HG03432 (cell line): ENCODE results near the gene PGPEP1.

Source experiments
- ATAC-seq: cut with Tn5 transposase; IDR thresholded peaks from one replicate; pipeline ENCODE4 v1.9.1; 2021; ENCODE audit warnings: mild to moderate bottlenecking, moderate library complexity; ENCODE audit not compliant: unreplicated experiment

The PGPEP1 gene, protein sequence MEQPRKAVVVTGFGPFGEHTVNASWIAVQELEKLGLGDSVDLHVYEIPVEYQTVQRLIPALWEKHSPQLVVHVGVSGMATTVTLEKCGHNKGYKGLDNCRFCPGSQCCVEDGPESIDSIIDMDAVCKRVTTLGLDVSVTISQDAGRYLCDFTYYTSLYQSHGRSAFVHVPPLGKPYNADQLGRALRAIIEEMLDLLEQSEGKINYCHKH

DNA sequence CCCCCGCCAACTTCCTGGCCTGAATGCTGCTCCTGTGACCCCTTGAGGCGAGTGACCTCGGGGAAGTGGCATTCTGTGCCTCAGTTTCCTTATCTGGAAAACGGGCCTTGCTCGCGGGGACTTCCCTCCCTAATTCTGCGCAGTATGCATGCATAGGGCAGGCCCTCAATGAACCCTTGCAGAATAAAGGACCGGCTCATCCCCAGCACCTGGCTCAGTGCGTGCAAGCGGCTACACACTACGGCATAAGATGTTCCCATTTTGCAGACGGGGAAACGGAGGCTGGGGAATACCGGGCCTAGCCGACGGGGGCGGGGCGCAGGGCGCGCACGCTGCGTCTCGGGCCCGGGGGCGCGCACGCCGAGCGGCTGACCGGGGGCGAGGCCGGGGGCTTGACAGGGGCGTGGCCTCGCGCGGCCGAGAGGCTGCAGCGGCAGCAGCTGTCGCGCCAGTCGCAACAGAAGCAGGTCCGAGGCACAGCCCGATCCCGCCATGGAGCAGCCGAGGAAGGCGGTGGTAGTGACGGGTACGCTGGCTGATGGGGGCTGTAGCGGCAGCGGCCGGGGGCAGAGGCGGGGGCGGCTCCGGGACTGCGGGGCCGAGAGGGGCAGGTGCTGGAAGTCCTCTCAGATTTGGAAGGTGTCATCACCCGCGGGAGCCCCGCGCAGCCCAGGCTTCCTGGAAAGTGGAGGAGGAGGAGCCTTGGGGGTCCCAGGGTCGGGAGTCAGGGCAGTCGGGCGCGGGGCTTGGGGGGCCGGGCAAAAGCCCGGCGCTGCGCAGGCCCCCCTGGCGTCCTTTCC, at the start of gene PGPEP1:
Gene PGPEP1 (plus strand): TSS at position 409 of the 800 bp plus-strand sequence. CDS start 84 bp downstream, at position 493.
- ATAC-seq: peak; percentile 64

DNA sequence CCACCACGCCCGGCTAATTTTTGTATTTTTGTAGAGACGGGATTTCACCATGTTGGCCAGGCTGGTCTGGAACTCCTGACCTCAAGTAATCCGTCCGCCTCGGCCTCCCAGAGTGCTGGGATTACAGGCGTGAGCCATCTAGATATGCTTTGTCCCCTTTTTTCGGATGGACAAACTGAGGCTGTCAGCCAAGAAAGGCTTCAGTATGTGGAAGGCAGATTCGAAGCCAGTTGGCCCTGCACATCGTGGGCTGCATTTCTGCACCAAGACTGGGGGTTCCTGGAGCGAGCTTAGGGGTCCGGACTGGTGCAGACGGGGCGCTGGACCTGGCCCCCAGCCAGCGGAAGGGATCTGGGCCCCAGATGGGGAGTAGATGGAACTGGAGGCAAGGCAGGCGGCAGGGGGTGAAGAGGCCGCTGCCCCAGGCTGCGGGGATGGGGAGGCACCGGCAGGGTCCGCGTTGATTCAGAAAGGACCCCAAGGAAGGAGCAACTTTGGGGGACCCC, 49.3 kb upstream of the PGPEP1 start:
- ATAC-seq: no peak

DNA sequence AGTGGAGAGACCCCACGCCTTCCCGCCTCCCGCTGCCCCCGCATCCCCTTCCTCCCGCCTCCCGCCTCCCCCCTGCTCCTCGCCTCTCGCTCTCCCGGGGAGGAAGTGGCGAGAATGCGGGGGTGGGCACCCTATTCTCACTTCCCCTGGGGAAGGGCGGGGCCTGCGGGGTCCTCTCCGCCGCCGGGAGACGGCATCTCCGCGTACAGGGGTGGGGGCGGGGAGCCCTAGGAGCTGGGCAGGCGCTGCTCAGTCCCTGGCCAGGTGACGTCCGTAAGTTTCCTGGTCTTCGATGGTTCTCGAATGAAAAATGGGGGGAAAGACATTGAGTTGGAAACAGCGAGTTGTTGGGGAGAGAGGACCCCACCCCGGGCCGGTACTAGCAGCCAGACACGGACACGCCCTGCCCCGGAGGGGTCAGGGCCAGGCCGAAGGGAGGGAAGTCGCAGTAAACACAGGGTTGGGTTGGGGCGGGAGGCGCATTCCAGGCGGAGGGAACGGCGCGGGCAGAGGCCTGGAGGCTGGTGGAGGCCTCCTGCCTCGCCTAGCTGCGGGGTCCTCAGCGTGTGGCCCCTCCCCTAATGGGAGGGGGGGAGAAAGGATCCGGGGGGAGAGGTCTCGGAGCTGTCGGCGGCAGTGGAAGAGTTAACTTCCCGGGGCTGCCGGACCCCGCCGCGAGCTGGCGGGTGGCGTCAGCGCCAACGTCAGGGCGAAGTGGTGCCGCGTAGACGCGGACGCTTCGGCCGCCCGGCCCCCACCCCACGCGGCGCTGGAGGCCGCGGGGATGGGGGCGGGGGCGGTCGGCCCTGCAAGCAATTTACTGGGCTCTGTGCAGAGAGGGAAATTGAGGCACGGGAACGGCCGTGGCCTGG, 48.6 kb upstream of the PGPEP1 start:
- ATAC-seq: peak; percentile 51

DNA sequence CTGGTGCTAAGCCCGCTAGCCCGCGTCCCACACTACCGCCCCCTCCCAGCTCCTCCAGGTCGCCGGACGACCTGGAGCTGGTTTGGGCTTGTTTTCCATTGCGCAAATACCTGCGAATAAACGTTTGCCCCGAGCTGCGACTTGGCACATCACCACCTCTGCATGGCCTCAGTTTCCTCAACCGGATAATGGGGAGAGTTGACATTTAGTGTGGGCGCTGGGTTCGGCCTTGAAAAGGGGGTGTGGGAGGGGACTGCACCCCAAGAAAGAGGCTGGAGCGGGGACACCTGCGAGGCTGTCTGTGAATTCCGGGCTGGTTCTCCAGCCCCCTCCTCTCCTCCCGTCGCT, 48.0 kb upstream of the PGPEP1 start:
- ATAC-seq: no peak

DNA sequence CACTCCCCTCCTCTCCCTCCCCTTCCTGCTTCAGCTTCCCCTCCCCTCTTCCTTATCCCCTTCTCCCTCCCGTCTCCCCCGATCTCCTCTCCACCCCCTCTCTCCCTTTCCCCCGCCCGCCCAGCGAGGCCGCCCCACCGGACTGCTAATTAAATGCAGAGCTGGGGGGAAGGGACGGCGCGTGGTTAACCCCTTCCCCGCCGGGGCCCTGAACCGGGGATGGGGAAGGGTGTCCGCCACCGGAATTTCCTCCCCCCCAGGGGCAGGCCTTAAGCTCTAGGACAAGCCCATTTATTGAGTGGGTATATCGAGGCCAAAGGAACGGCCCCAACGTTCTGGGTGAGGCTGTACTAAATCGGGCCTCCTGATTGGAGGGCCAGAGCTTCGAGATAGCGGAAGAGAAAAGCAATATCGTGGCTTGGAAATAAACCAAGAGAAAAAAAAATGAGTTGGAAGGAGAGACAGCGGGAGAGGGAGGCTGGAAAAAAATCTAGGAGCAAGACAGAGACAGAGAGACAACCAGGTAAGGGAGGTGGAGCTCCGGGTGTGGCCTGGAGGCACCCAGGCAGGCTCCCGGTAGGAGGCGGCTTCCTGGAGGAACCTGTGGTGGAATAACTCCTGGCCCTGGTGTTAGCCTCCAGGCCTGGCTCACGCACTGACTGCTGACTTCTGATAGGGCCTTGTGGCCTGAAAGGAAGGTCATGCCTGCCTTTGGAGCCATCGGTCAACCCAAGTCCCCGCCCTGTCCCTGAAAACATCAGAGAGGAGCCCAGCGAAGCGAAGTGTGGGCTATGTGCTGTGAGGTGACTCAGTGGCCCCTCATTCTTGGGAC, 47.4 kb upstream of the PGPEP1 start:
- ATAC-seq: no peak

DNA sequence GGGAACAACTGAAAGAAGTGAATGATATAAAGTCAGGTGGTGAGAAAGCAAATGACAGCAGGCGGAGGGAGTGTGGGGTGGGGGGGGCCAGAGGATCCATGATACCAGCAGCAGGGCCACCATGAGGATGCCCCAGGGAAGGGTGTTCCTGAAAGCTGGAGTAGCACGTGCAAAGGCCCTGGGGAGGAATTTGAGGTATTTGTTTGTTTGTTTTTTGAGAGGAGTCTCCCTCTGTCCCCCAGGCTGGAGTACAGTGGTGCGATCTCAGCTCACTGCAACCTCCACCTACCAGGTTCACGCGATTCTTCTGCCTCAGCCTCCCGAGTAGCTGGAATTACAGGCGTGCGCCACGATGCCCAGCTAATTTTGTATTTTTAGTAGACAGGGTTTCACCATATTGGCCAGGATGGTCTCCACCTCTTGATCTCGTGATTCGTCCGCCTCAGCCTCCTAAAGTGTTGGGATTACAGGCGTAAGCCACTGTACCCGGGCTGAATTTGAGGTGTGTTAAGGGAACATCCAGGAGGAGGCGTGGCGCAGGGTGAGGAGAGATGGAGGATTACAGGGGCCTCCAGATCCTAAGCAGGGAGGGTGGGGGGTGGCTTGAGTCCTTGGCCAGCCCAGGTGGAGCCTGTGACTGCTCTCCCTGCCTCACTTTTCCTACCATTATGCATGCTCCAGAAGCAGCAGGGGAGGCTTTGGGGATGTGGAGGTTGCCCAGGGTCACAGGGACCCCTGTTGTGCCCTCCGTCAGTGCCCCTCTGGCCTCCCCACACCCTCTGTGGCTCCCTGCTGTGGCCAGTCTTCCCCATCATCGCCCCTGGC, 46.5 kb upstream of the PGPEP1 start:
- no peak for ATAC-seq

DNA sequence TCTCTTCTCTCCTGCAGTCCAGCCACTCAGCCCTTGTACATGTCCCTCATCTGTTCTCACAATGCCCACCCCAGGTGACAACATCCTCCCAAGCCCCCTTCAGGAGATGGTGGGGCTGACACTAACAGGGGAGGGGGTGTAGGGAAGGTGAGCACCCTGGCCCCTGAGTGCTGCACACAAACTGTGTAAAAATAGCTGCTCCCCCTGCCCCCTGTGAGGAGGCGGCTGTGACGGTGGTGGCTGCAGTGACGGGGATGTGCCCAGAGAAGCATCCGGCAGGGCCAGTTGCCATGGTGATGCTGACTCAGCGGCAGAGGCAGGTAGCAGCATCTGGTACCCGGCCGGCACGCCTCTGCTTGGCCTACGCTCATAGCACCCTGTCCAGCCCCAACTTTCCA, 45.9 kb upstream of the PGPEP1 start:
- ATAC-seq: no peak

DNA sequence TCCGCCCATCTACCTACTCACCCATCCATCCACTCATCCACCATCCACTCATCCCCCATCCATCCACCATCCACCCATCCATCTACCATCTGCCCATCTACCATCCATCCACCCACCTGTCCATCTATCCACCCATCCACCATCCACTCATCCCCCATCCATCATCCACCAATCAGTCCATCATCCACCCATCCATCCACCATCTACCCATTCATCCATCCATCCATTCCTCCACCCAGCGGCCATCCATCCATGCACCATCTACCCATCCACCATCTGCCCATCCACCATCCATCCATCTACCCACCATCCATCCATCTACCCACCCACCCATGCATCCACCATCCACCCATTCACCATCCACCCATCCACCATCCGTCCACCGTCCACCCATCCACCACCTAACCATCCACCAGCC, 45.4 kb upstream of the PGPEP1 start:
- no peak for ATAC-seq

DNA sequence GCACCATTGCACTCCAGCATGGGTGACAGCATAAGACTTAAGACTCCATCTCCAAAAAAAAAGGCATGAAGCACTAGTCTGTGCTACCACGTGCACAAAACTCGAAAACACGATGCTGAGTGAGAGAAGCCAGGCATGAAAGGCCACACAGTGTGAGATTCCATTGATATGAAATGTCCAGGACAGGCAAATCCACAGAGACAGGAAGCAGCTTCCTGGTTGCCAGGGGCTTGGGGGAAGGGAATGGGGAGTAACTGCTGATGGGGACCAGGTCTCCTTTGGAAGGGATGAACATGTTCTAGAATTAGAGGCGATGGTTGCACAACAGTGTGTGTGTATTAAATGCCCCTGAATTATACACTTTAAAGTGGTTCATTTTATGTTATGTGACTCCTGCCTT, 43.1 kb upstream of the PGPEP1 start:
- ATAC-seq: no peak

DNA sequence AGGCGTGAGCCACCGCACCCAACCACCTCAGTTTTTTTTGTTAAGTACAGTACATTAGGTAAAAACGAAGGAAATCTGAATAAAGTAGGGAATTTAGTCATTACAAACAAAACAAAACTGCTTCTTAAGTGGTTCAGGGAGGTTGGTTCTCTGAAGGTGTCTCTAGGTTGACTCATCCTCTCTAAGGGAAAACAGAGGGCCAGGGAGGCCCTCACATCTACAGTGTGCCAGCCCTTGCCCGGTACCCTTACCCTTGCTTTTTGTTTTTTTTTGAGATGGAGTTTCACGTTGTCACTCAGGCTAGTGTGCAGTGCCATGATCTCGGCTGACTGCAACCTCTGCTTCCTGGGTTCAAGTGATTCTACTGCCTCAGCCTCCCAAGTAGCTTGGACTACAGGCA, 41.8 kb upstream of the PGPEP1 start:
- ATAC-seq: no peak

DNA sequence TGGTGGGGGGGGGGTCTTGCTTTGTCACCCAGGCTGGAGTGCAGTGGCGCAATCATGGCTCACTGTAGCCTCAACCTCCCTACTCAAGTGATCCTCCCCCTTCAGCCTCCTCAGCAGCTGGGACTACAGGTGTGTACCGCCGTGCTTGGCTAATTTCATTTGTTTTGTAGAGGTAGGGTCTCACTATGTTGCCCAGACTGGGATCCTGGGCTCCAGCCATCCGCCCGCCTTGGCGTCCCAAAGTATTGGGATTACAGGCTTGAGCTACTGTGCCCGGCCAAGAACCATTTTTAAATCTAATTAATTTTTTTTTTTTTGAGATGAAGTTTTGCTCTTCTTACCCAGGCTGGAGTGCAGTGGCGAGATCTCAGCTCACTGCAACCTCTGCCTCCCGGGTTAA, 40.7 kb upstream of the PGPEP1 start:
- ATAC-seq: no peak

DNA sequence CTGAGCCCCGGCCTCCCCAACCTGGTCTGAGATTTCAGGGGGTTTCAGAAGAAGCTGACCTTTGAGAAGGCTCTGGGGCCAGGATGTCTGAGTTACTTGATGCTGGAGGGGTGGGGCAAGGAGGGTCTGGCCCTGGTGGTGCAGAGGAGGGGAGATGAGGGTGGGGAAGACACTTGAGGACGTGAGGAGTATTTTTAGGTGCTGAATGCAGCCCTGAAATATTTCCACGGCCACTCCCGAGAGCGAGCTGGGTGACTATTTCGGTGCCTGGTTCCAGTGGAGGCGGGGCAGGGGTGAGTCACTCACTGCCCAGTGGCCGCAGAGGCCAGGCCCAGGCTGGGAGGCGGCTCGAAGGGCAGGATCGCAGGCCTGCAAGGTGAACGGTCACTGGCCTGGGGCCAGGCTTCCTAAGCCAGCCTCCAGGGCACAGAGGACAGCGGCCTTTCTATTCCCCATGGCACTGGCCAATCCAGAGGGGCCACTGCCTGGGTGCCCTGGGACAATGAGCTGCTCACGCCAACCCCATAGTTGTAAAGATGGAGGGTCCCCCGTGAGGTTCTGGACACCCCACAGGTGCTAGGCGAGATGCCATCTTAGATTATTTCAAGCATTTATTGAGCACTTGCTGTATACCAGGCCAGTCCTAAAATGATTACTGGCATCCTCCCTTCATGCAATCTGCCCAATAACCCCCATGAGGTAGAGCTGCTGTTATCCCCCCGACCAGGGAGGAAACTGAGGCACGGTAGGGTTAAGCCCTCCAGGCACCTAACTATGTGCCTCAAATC, 39.3 kb upstream of the PGPEP1 start:
- ATAC-seq: no peak

DNA sequence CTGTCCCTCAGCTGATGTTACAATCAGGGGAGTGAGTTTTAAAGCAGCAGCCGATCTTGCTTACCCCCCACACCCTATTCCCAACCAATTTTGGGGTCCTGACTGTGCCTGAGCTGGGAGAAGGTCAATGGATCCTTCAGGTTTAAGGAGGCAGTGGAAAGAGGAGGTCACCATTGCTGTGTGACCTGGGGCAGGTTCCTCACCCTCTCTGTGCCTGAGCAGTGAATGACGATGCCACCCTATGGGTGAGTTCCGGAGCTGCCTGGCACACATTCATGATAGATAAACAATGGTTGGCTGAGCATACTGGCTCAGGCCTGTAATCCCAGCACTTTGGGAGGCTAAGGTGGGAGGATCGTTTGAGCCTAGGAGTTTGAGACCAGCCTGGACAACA, 38.7 kb upstream of the PGPEP1 start:
- ATAC-seq: no peak

DNA sequence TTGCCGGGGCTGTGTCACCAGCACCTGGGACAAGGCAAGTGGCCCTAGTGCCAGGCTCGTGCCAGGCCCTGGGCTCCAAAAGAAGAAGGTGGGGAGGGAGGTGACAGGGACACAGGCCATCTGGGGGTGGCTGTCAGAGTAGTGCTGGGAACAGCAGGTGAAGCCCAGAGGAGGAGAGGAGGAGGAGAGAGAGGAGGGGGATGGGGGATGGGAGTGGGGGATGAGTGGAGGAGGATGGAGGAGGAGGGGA, 36.3 kb upstream of the PGPEP1 start:
- ATAC-seq: no peak

DNA sequence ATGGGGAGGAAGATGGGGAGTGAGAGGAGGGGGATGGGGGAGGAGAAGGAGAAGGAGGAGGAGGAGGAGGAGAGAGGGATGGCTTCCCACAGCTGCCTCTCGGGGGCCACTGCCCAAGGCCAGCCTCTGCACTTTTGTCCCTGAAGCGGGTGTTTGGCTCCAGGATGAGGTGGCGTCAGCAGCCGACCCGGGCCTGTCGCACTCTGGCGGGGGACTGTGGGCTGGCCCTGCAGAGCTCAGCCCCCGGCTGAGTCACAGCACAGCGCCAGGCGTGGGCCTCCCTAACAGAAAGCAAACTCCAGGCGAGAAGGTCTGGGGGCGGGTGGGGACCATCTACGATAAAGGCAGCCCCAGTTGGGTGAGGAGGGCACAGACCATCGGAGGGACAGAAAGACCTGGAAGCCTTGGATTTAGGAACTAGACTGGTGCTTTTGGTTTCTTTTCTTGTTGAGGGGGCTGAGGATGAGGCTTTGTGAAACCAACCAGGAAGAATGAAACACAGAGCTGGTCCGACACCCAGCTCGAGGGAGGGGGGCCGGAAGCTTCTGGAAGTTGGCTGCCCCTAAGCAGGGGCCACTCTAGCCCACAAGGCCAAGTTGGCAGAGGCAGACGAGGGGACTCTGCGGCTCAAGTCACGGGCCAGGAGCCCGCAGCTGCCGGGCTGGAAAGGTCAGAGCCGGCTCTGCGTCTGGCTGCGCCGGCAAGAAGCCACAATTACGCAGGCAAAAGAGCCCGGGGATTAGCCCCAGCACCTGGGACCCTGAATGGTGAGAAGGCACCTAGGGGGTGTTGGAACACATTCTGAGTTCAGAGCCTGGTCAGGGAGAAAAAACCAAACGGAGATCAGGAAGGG, 35.7 kb upstream of the PGPEP1 start:
- peak; percentile 49 for ATAC-seq

DNA sequence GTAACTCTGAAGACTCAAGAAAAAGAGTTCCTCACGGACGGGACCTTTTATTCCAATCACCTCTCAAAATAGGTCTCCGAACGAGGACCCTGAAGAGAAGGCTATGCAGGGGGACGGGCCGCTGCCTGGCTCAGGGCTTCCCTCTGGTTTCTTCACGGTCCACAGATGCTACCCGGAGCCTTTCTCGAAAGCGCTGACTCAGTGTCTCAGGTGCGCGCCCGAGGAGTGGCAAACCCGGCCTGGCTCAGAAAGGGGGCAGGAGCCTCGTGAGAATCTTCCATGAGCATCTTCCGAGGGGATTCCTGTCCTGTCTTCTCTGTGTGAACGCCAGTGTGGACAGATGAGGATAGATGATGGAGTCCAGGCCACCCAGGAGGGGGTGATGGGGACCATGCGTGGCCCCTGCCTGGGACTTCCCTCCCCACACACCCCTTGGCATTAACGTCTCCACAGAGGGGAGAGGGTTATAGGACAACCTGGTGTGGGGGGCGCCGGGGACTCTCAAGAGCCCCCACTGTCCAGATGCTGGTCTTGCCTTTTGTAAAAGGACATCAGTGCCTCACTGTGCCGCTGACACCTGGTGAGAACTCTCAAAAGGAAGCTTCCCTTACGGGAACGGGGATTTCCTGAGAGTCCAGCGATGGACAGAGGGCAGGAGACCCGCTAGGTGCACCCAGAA, 34.0 kb upstream of the PGPEP1 start:
- ATAC-seq: no peak

DNA sequence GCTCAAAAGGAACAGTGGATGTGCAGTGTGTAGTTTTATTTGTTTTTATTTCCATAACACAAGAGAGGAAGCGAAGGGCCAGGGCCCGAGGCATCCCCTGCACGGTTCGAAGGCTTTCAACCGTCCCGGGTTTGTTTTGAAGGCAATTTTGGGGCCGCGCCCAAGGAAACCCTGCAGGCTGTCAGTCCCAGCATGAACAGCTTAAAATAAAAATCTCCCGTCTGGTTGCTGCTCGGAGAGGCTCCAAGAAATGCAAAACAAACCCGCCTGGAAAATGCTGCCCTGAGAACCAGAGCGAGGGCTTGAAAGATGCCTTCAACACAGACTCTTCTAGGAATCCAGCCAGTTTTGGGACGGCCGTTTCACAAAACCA, 33.5 kb upstream of the PGPEP1 start:
- ATAC-seq: no peak

DNA sequence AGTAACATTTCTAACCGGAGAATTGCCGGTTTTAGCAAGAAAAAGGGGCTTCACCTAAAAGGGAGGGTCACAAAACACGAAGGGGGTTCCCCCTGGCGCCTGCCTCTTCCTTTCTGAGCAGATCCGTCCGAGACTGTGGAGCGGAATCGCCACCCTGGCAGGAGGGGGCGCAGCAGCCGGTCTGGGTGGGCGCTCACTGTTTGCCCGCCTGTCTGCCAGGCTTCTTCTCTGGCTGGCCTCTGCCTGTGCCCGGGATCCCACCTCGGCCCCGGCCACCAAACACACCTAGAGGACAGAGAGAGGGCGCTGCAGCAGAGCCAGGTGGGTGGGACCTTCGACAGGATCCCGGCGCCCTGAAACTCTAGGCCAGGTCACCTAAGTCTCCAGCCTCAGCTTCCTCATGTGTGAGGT, 33.1 kb upstream of the PGPEP1 start:
- no peak for ATAC-seq
